HG03558 (cell line): ENCODE measurements around the gene TM2D1.
"Not testable (repeated sequence)": the region's sequence is repeated elsewhere in the genome, so short reads cannot be mapped to it uniquely, and the experiment has no call there.

Experiments used
- ATAC-seq: cut with Tn5 transposase; IDR thresholded peaks from one replicate; pipeline ENCODE4 v1.9.1; 2021; ENCODE audit warnings: moderate number of reproducible peaks; ENCODE audit not compliant: unreplicated experiment; ENCODE audit errors: extremely low read depth

The TM2D1 gene

GRCh38 chr1:61724506-61724812 is 482 bp downstream of the TM2D1 start:
- ATAC-seq, result no peak

- ATAC-seq, result not testable (repeated sequence)
These were observed 5.8 kb downstream of the TM2D1 start for GRCh38 chr1:61718996-61719663.

GRCh38 chr1:61711969-61712368 is 13.0 kb downstream of the TM2D1 start:
- ATAC-seq, result no peak

- not testable (repeated sequence) for ATAC-seq
These were observed 13.7 kb downstream of the TM2D1 start for GRCh38 chr1:61711257-61711656.

- ATAC-seq, result no peak
These were observed 15.0 kb downstream of the TM2D1 start for GRCh38 chr1:61709908-61710289.

GRCh38 chr1:61708953-61709907 is 15.7 kb downstream of the TM2D1 start:
- ATAC-seq, result no peak

- no peak for ATAC-seq
These were observed 24.8 kb downstream of the TM2D1 start for GRCh38 chr1:61699911-61700851.

- no peak for ATAC-seq
These were observed 32.7 kb downstream of the TM2D1 start for GRCh38 chr1:61692155-61692800.

- ATAC-seq, result no peak
These were observed 37.0 kb downstream of the TM2D1 start for GRCh38 chr1:61687901-61688300.

GRCh38 chr1:61682891-61683290 is 42.0 kb downstream of the TM2D1 start:
- no peak for ATAC-seq

GRCh38 chr1:61680500-61680899 is 44.4 kb downstream of the TM2D1 start:
- ATAC-seq, result no peak

- ATAC-seq, result not testable (repeated sequence)
These were observed 48.1 kb downstream of the TM2D1 start for GRCh38 chr1:61676881-61677280.

GRCh38 chr1:61674221-61674620 is 50.7 kb downstream of the TM2D1 start:
- no peak for ATAC-seq

GRCh38 chr1:61672376-61672775 is 52.6 kb downstream of the TM2D1 start:
- ATAC-seq, result no peak

GRCh38 chr1:61670445-61670844 is 54.5 kb downstream of the TM2D1 start:
- ATAC-seq, result no peak

GRCh38 chr1:61670016-61670415 is 54.9 kb downstream of the TM2D1 start:
- ATAC-seq, result no peak

- no peak for ATAC-seq
These were observed 65.9 kb downstream of the TM2D1 start for GRCh38 chr1:61659061-61659460.

- no peak for ATAC-seq
These were observed 69.5 kb downstream of the TM2D1 start for GRCh38 chr1:61655453-61655852.

GRCh38 chr1:61654067-61654466 is 70.9 kb downstream of the TM2D1 start:
- no peak for ATAC-seq
